H1 (cell line): ENCODE data around the gene CPM. TPM values are rescaled to one million over a fixed set of nuclear protein-coding genes. Genes with fewer than 3 reads are reported as not detected.

ENCODE experiments used
- CTCF ChIP-seq, 3 experiments: IDR thresholded peaks; 1 replicate in 2 of 3; 2 replicates in 1 of 3; pipeline versions ENCODE4 v1.5.1 to v1.6.1; 2011; ENCODE audit warnings: low read length in 3 of 3, mild to moderate bottlenecking in 3 of 3, inconsistent platforms in 2 of 3, low read depth in 1 of 3, moderate library complexity in 1 of 3; ENCODE audit not compliant: insufficient read depth in 1 of 3; ENCODE audit errors: control extremely low read depth in 1 of 3
- E2F6 ChIP-seq: IDR thresholded peaks from 2 replicates; pipeline ENCODE4 v1.6.1; 2012; ENCODE audit warnings: inconsistent platforms
- polyA plus RNA-seq, 7 experiments: library from polyadenylated mRNA; depleted of rRNA in 3 of 7; stranded (reverse) in 5 of 7; unstranded in 2 of 7; fragments of >200 nt in 5 of 7; fragments of 200-250 nt in 2 of 7; gene quantifications; 1 replicate in 5 of 7; 2 replicates in 1 of 7; 4 replicates in 1 of 7; pipeline versions ENCODE4 v1.2.1 to v1.2.3, GENCODE V29; 2011 to 2013; ENCODE audit warnings: missing spikeins in 2 of 7, mixed read lengths in 2 of 7
- total RNA-seq: library from RNA; stranded (reverse); fragmentation: NEBNext Ultra II Directional; extraction: Animal tissue kit (Norgen Biotek cat#: 25700); gene quantifications from 2 replicates; pipeline ENCODE4 v1.2.1, GENCODE V29; 2021

CPM gene
- total and polyA plus RNA-seq, 2 of the 8 experiments (the other 6 are each of a cell fraction or from before 2014, with no cell fraction given): 0.33 to 3.1 TPM

GRCh38 chr12:68823696-68824095, 109.3 kb downstream of the CPM start (continued):
- TF ChIP-seq CTCF (IDR thresholded peaks at IDR 0.05; ENCODE audit: control extremely low read depth in 1 of 3, insufficient read depth in 1 of 3, low read depth in 1 of 3, low read length in 3 of 3) (no peak), E2F6 (no peak)
